ENCODE results near the gene TP53RK. TPM values are rescaled to one million over a fixed set of nuclear protein-coding genes. Genes with fewer than 3 reads are reported as not detected.

Gene TP53RK
- total RNA-seq, 1 experiment from 2014 or later: 21.5 TPM

DNA sequence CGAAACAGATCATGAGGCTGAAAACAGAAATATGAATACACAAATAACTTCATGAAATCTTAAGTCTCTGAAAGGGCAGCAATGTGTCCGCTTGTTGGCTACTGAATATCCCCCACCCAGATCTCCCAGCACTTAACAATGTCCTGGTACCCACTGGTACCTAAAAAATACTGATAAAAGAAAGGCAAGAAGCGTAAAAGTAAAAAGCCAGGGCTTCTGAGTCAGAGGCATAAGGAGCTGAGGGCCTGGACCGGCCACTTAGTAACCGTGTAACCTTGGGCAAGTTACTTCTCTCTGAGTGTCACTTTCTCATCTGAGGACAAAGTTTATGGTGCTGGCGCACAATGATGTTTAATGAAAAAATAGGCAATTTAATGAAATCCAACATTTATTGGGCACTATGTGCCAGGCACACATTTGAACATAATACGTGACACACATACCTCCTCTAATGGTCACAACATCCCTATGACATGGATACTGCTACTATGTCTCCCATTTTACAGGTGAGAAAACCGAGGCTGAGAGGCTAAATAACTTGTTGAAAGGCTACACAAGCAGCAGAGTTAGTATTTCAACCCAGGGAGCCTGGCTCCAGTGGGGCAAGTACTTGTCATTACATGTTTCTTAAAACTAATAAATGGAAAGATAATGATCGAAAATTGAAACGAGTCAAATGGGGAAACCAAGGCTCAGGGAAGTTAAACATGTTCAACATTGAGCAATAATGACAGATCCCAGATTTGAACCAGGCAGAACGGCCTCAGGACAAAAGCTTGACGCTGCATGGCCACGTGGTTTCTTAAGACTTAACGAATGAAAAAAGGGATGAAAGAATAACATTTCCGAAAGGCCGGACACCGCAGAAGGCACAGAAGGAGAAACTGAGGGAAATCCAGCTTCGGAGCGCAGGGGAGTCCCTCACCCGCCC lies 828 bp downstream of the TP53RK start:
- Histone ChIP-seq H3K4me1 (ENCODE audit: insufficient read depth, low read length) (peaks cover 3% of the 10 kb centered on the region; the same call in 1 of the 2 replicates), H2BK120ac (ENCODE audit: low read depth, low read length, poor library complexity, severe bottlenecking) (no peak overlapping the region), H3K9ac (ENCODE audit: extremely low read depth, insufficient read length, low read length) (peak overlapping the region; percentile 97), H3K27ac (ENCODE audit: insufficient read length, low read depth, low read length) (no peak overlapping the region), H3K79me2 (ENCODE audit: insufficient read depth, low read length) (peaks cover 12% of the 10 kb centered on the region; the same call in 1 of the 2 replicates), H4K5ac (ENCODE audit: insufficient read length, low read depth, low read length) (no peak overlapping the region), H3K18ac (ENCODE audit: insufficient read length, low read depth, low read length) (peak overlapping the region; percentile 11), H2BK12ac (ENCODE audit: insufficient read length, low read depth, low read length) (no peak overlapping the region), H3K4me2 (ENCODE audit: insufficient read depth, insufficient read length, low read length) (peak overlapping the region; percentile 85), H3K14ac (ENCODE audit: insufficient read depth, low read length) (peak overlapping the region; percentile 98), H2AK5ac (ENCODE audit: insufficient read length, low read length) (no peak overlapping the region), H3K23me2 (ENCODE audit: insufficient read length, low read depth, low read length, poor library complexity, severe bottlenecking) (peaks cover 12% of the 10 kb centered on the region), H4K91ac (ENCODE audit: insufficient read length, low read depth, low read length) (no peak overlapping the region), H4K20me1 (ENCODE audit: control insufficient read depth, insufficient read depth, insufficient read length) (no peaks in the 10 kb centered on the region), H3K23ac (ENCODE audit: insufficient read length, low read depth, low read length) (no peak overlapping the region), H2BK20ac (ENCODE audit: low read depth, low read length, poor library complexity, severe bottlenecking) (no peak overlapping the region), H3K79me1 (ENCODE audit: insufficient read depth, low read depth, low read length, poor library complexity, severe bottlenecking) (no peaks in the 10 kb centered on the region), H3T11ph (ENCODE audit: low read length) (no peak overlapping the region), H3K4ac (ENCODE audit: low read depth, low read length) (no peak overlapping the region), H3K27me3 (ENCODE audit: insufficient read depth, low read length) (no peaks in the 10 kb centered on the region), H3K56ac (ENCODE audit: insufficient read length, low read depth, low read length) (no peak overlapping the region), H2BK5ac (ENCODE audit: insufficient read length, low read length) (no peak overlapping the region), H2AFZ (ENCODE audit: low read length) (no peak overlapping the region), H3K9me3 (ENCODE audit: control insufficient read depth, low read depth, low read length) (no peaks in the 10 kb centered on the region), H4K8ac (replicated peaks; ENCODE audit: insufficient read length, low read depth, low read length) (no peak overlapping the region), H2BK15ac (ENCODE audit: low read depth, low read length) (no peak overlapping the region)
- Mint-ChIP-seq H3K27me3 (ENCODE audit: low read depth) (no peaks in the 10 kb centered on the region), H3K9me3 (peaks cover 0 to 3% of the 10 kb centered on the region in 2 experiments; a peak in 1 of 5 replicates), H3K4me1 (peaks cover 40 to 43% of the 10 kb centered on the region in 2 experiments), H3K36me3 (ENCODE audit: insufficient read depth in 1 of 3, low read depth in 3 of 3) (peaks cover 17 to 22% (median 20%) of the 10 kb centered on the region in 3 experiments), H3K27ac (peak overlapping the region; percentile 94 to 97 (median 95)), H3K4me3 (peak overlapping the region; percentile 92 to 96)
- DNase-seq: no peak
- WGBS (ENCODE audit: extremely low coverage, insufficient read length, low lambda C conversion rate): no CpG with 5 or more reads among the region's 20 CpGs
- TF ChIP-seq CTCF (conservative IDR thresholded peaks at IDR 0.05): no peak
